CD14-positive monocyte (primary cell): ENCODE results near the gene OSBPL10. TPM values are rescaled to one million over a fixed set of nuclear protein-coding genes. Genes with fewer than 3 reads are reported as not detected.

ENCODE experiments used
- DNase-seq, 3 donors: peaks; one replicate each; pipeline ENCODE4 v3.0.0-alpha.2; 2011 to 2022
- H2AFZ ChIP-seq: 2 replicates; pipeline ENCODE4 v1.6.0; 2012; ENCODE audit warnings: mild to moderate bottlenecking, low read depth, low read length, inconsistent platforms; ENCODE audit not compliant: insufficient read depth, poor library complexity, severe bottlenecking
- H3K27ac ChIP-seq, 2 donors: 1 replicate in 1 of 2; 2 replicates in 1 of 2; pipeline ENCODE4 v1.5.1; 2012 to 2013; ENCODE audit warnings: low read length in 2 of 2, control low read depth in 1 of 2, inconsistent platforms in 1 of 2, low read depth in 1 of 2, mild to moderate bottlenecking in 1 of 2
- H3K27me3 ChIP-seq, 2 donors: one replicate each; pipeline versions ENCODE4 v1.6.0 to v1.6.1; 2011 to 2013; ENCODE audit warnings: low read length in 2 of 2; ENCODE audit not compliant: control insufficient read depth in 2 of 2, insufficient read depth in 2 of 2
- H3K36me3 ChIP-seq, 2 donors: replicated peaks in 1 of 2; 1 replicate in 1 of 2; 2 replicates in 1 of 2; pipeline versions ENCODE4 v1.5.1 to v1.6.1; 2012 to 2013; ENCODE audit warnings: low read length in 2 of 2, control low read depth in 1 of 2, inconsistent platforms in 1 of 2, mild to moderate bottlenecking in 1 of 2; ENCODE audit not compliant: insufficient read depth in 2 of 2, control insufficient read depth in 1 of 2
- H3K4me1 ChIP-seq, 2 donors: 1 replicate in 1 of 2; 2 replicates in 1 of 2; pipeline versions ENCODE4 v1.5.1 to v1.6.1; 2012 to 2013; ENCODE audit warnings: low read length in 2 of 2, control low read depth in 1 of 2, inconsistent platforms in 1 of 2, mild to moderate bottlenecking in 1 of 2, moderate library complexity in 1 of 2; ENCODE audit not compliant: insufficient read depth in 2 of 2, control insufficient read depth in 1 of 2
- H3K4me2 ChIP-seq: replicated peaks from 2 replicates; pipeline ENCODE3; 2012; ENCODE audit warnings: low read length, moderate library complexity, mild to moderate bottlenecking; ENCODE audit not compliant: poor library complexity, severe bottlenecking; ENCODE audit errors: extremely low read depth
- H3K4me3 ChIP-seq, 3 experiments: fragments of 200-600 bp in 1 of 3; sonication (generic) in 1 of 3; replicated peaks in 1 of 3; 1 replicate in 2 of 3; 2 replicates in 1 of 3; pipeline ENCODE4 v1.5.1; 2011 to 2013; ENCODE audit warnings: low read length in 3 of 3, mild to moderate bottlenecking in 3 of 3, control low read depth in 2 of 3, low read depth in 2 of 3, inconsistent platforms in 1 of 3, moderate library complexity in 1 of 3
- H3K79me2 ChIP-seq: 2 replicates; pipeline ENCODE4 v1.6.0; 2012; ENCODE audit warnings: mild to moderate bottlenecking, control low read depth, inconsistent platforms, low read length, moderate library complexity; ENCODE audit not compliant: insufficient read depth
- H3K9ac ChIP-seq: 2 replicates; pipeline ENCODE4 v1.6.0; 2017; ENCODE audit warnings: low read length, mild to moderate bottlenecking; ENCODE audit not compliant: insufficient read depth, poor library complexity, severe bottlenecking
- H3K9me3 ChIP-seq, 2 donors: replicated peaks in 1 of 2; 1 replicate in 1 of 2; 2 replicates in 1 of 2; pipeline versions ENCODE4 v1.5.1 to v1.6.1; 2012 to 2013; ENCODE audit warnings: low read length in 2 of 2, control low read depth in 1 of 2; ENCODE audit not compliant: control insufficient read depth in 1 of 2, insufficient read depth in 1 of 2
- H4K20me1 ChIP-seq: 2 replicates; pipeline ENCODE4 v1.6.0; 2012; ENCODE audit warnings: mild to moderate bottlenecking, low read length, control low read depth, moderate library complexity; ENCODE audit not compliant: insufficient read depth
- H3K27ac Mint-ChIP-seq, 7 donors: one replicate each; pipeline ENCODE4 v1.8.0; 2020; ENCODE audit warnings: mild to moderate bottlenecking in 7 of 7, mixed read lengths in 7 of 7, moderate library complexity in 6 of 7, inconsistent platforms in 2 of 7
- H3K27me3 Mint-ChIP-seq, 3 donors: one replicate each; pipeline ENCODE4 v1.8.0; 2021 to 2022; ENCODE audit warnings: low read depth in 3 of 3, mild to moderate bottlenecking in 3 of 3, mixed read lengths in 3 of 3, moderate library complexity in 3 of 3, inconsistent platforms in 1 of 3
- H3K36me3 Mint-ChIP-seq, 2 donors: one replicate each; pipeline ENCODE4 v1.8.0; 2020; ENCODE audit warnings: mixed read lengths in 2 of 2, inconsistent platforms in 1 of 2, mild to moderate bottlenecking in 1 of 2
- H3K4me1 Mint-ChIP-seq: one replicate; pipeline ENCODE4 v1.8.0; 2020; ENCODE audit warnings: mild to moderate bottlenecking, mixed read lengths
- H3K4me3 Mint-ChIP-seq, 2 donors: one replicate each; pipeline ENCODE4 v1.8.0; 2020; ENCODE audit warnings: mild to moderate bottlenecking in 2 of 2, mixed read lengths in 2 of 2, moderate library complexity in 1 of 2
- H3K9me3 Mint-ChIP-seq, 7 donors: one replicate each; pipeline ENCODE4 v1.8.0; 2020 to 2022; ENCODE audit warnings: mixed read lengths in 7 of 7, mild to moderate bottlenecking in 6 of 7, moderate library complexity in 6 of 7, inconsistent platforms in 2 of 7
- WGBS: methylation state at CpG from one replicate; pipeline ENCODE4 v1.1.5; 2013; ENCODE audit warnings: missing lambda C conversion rate; ENCODE audit not compliant: insufficient coverage; 5-methylcytosine and 5-hydroxymethylcytosine counted together
- intact Hi-C, 2 donors: fragments of 100-400 bp; cut with micrococcal nuclease; formaldehyde crosslinking; loops; one replicate each; pipeline versions ENCODE4 v1.15.0 to v1.15.1; 2023
- polyA plus RNA-seq, 3 donors: library from polyadenylated mRNA; depleted of rRNA in 1 of 3; unstranded in 2 of 3; stranded (reverse) in 1 of 3; fragments of 300-500 nt in 2 of 3; fragments of >200 nt in 1 of 3; fragmentation: Illumina TruSeq in 2 of 3; gene quantifications; 1 replicate in 2 of 3; 2 replicates in 1 of 3; pipeline ENCODE4 v1.2.3, GENCODE V29; 2012 to 2021
- TF ChIP-seq, protein P1 (sequence below): fragments of 200-600 bp; IDR thresholded peaks from one replicate; pipeline ENCODE4 v1.8.0; 2022; ENCODE audit warnings: antibody characterized with exemption, mild to moderate bottlenecking

OSBPL10 gene
- polyA plus RNA-seq, 3 donors = 0.03 TPM; not detected in 2

- H3K27me3 ChIP-seq = no peaks in the 10 kb centered on the region
- no peak overlapping the region for H3K4me3 ChIP-seq
- H3K4me2 ChIP-seq = no peak overlapping the region
- Mint-ChIP-seq H3K9me3 (peaks cover 0 to 17% (median 2%) of the 10 kb centered on the region in 7 donors), H3K4me1 (peaks cover 5% of the 10 kb centered on the region), H3K36me3 (peaks cover 0 to under 1% of the 10 kb centered on the region in 2 donors), H3K27ac (no peak overlapping the region), H3K27me3 (peaks cover 0 to 2% (median under 1%) of the 10 kb centered on the region in 3 donors), H3K4me3 (no peak overlapping the region)
- no peak overlapping the region for H2AFZ ChIP-seq
- no peaks in the 10 kb centered on the region for H3K4me1 ChIP-seq
- intact Hi-C loops = no loop called here
- TF ChIP-seq, protein P1, sequence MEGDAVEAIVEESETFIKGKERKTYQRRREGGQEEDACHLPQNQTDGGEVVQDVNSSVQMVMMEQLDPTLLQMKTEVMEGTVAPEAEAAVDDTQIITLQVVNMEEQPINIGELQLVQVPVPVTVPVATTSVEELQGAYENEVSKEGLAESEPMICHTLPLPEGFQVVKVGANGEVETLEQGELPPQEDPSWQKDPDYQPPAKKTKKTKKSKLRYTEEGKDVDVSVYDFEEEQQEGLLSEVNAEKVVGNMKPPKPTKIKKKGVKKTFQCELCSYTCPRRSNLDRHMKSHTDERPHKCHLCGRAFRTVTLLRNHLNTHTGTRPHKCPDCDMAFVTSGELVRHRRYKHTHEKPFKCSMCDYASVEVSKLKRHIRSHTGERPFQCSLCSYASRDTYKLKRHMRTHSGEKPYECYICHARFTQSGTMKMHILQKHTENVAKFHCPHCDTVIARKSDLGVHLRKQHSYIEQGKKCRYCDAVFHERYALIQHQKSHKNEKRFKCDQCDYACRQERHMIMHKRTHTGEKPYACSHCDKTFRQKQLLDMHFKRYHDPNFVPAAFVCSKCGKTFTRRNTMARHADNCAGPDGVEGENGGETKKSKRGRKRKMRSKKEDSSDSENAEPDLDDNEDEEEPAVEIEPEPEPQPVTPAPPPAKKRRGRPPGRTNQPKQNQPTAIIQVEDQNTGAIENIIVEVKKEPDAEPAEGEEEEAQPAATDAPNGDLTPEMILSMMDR = no peak
- H3K9ac ChIP-seq = no peak overlapping the region
- no peaks in the 10 kb centered on the region for H3K79me2 ChIP-seq
- H3K27ac ChIP-seq = no peak overlapping the region
- no peaks in the 10 kb centered on the region for H3K36me3 ChIP-seq
- no peak for DNase-seq
- no peaks in the 10 kb centered on the region for H4K20me1 ChIP-seq
- H3K9me3 ChIP-seq = peaks cover 0 to 2% of the 10 kb centered on the region in 2 donors
These were observed 167.9 kb downstream of the OSBPL10 start for GRCh38 chr3:31813197-31813596.

DNA sequence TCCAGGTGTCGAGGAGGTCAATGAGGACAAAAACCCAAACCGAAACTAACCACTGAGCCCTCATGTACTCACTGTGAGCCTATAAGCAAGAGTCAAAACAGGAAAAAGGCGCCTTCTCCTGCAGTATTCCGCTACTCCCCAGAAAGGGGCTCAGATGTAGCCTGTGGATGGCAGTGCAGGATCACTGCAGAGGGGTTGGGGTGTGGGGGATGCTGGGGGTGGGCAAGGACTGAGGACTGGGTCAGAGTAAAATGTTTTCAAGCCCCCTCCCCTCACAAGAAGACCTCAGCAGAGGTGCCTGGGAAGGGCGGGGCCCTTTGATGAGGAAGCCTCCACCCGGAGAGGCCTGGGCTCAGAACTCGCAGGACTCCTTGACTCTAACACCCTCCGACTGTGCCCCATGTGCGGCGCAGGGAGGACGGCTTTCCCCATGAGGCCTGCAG, 170.1 kb downstream of the OSBPL10 start:
- H3K4me3 Mint-ChIP-seq = no peak overlapping the region
- intact Hi-C loops = no loop called here
- WGBS = 100% methylated on average over 2 of the region's 11 CpGs
- Histone ChIP-seq H3K9me3 (no peaks in the 10 kb centered on the region), H3K27ac (no peak overlapping the region), H3K4me1 (no peaks in the 10 kb centered on the region), H4K20me1 (no peaks in the 10 kb centered on the region), H3K79me2 (no peaks in the 10 kb centered on the region), H2AFZ (no peak overlapping the region), H3K36me3 (no peaks in the 10 kb centered on the region), H3K4me3 (no peak overlapping the region), H3K4me2 (no peak overlapping the region), H3K27me3 (no peaks in the 10 kb centered on the region), H3K9ac (no peak overlapping the region)
- no peak overlapping the region for H3K27ac Mint-ChIP-seq
- peaks cover 0 to 2% (median 0%) of the 10 kb centered on the region in 3 donors for H3K27me3 Mint-ChIP-seq
- TF ChIP-seq, protein P1 = no peak
- H3K9me3 Mint-ChIP-seq = peaks cover 0 to 10% (median 1%) of the 10 kb centered on the region in 7 donors
- no peak for DNase-seq
- H3K4me1 Mint-ChIP-seq = peaks cover 5% of the 10 kb centered on the region
- no peaks in the 10 kb centered on the region for H3K36me3 Mint-ChIP-seq
